ENCODE results near the gene NMNAT2.

GRCh38 chr1:183214021-183214970, 203.9 kb downstream of the NMNAT2 start:
- TF ChIP-seq, protein P1, sequence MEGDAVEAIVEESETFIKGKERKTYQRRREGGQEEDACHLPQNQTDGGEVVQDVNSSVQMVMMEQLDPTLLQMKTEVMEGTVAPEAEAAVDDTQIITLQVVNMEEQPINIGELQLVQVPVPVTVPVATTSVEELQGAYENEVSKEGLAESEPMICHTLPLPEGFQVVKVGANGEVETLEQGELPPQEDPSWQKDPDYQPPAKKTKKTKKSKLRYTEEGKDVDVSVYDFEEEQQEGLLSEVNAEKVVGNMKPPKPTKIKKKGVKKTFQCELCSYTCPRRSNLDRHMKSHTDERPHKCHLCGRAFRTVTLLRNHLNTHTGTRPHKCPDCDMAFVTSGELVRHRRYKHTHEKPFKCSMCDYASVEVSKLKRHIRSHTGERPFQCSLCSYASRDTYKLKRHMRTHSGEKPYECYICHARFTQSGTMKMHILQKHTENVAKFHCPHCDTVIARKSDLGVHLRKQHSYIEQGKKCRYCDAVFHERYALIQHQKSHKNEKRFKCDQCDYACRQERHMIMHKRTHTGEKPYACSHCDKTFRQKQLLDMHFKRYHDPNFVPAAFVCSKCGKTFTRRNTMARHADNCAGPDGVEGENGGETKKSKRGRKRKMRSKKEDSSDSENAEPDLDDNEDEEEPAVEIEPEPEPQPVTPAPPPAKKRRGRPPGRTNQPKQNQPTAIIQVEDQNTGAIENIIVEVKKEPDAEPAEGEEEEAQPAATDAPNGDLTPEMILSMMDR (IDR thresholded peaks at IDR 0.05): no peak
- no peak for TF ChIP-seq POLR2A (IDR thresholded peaks at IDR 0.05)
- no peak for TF ChIP-seq POLR2AphosphoS5 (IDR thresholded peaks at IDR 0.05)
- TF ChIP-seq EP300 (IDR thresholded peaks at IDR 0.05): no peak
